ENCODE measurements around the gene BPTF. TPM values are rescaled to one million over a fixed set of nuclear protein-coding genes. Genes with fewer than 3 reads are reported as not detected.
A peak's percentile ranks its signal among the peaks of the same experiment; 100 is the strongest.
"Not testable (repeated sequence)": the region's sequence is repeated elsewhere in the genome, so short reads cannot be mapped to it uniquely, and the experiment has no call there.

The BPTF gene, protein sequence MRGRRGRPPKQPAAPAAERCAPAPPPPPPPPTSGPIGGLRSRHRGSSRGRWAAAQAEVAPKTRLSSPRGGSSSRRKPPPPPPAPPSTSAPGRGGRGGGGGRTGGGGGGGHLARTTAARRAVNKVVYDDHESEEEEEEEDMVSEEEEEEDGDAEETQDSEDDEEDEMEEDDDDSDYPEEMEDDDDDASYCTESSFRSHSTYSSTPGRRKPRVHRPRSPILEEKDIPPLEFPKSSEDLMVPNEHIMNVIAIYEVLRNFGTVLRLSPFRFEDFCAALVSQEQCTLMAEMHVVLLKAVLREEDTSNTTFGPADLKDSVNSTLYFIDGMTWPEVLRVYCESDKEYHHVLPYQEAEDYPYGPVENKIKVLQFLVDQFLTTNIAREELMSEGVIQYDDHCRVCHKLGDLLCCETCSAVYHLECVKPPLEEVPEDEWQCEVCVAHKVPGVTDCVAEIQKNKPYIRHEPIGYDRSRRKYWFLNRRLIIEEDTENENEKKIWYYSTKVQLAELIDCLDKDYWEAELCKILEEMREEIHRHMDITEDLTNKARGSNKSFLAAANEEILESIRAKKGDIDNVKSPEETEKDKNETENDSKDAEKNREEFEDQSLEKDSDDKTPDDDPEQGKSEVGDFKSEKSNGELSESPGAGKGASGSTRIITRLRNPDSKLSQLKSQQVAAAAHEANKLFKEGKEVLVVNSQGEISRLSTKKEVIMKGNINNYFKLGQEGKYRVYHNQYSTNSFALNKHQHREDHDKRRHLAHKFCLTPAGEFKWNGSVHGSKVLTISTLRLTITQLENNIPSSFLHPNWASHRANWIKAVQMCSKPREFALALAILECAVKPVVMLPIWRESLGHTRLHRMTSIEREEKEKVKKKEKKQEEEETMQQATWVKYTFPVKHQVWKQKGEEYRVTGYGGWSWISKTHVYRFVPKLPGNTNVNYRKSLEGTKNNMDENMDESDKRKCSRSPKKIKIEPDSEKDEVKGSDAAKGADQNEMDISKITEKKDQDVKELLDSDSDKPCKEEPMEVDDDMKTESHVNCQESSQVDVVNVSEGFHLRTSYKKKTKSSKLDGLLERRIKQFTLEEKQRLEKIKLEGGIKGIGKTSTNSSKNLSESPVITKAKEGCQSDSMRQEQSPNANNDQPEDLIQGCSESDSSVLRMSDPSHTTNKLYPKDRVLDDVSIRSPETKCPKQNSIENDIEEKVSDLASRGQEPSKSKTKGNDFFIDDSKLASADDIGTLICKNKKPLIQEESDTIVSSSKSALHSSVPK (N-terminal part only)
- total RNA-seq: 86.4 TPM

- DNase-seq: peak; percentile 93
Measured at GRCh38 chr17:67824735-67825626, at the start of gene BPTF. TSS of gene BPTF (plus strand) at chr17:67825503. CDS start at chr17:67825725, 222 bp downstream.

DNA sequence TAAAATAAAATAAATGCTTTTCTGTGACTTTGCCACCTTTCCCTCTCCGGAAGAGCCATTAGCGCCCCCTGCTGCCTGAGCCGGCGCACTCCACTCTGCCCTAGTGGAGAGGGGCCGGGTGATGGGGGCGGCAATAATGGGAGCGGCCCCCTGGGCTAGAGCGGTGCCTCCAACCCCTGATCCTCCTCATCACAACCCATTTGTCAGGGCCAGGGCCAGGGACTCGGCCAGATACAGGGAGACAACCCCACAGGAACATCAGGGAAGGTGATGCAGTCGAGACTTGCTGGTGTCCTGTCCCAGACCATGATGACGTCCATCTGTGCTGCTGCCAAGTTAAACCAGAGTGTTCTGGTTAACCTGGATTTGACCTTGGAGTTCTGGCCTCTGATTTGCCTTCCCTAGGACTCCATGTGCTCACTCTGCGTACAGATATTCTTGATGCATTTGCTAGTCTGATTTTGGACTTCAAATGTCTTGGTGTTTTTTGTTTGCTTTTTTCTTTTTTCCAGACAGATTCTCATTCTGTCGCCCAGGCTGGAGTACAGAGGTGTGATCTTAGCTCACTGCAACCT, 46.1 kb upstream of the BPTF start:
- peak; percentile 19 for DNase-seq

DNA sequence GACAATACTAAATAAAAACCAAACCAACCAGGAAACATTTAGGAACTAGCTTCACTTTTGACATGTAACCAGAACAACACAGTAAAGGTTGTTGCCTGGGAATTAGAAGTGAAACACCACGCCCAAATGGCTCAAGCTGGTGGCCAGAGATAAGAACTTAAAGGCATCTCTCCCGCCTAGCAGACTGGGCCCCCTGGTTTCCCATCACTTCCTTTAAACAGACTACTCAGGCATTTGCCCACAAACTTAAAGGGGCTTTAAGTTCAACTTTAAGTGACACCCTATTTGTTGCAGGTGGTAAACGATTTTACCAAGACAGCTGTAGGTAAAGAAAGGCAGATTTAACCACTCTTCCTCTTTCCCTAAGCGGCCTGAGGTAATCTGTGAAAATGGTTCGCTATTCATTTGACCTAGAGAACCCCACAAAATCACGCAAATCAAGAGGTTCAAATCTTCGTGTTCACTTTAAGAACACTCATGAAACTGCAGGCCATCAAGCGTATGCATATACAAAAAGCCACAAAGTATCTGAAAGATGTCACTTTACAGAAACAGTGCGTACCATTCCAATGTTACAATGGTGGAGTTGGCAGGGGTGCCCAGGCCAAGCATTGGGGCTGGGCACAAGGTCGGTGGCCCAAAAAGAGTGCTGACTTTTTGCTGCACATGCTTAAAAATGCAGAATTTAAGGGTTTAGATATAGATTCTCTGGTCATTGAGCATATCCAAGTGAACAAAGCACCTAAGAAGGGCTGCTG, 40.8 kb upstream of the BPTF start:
- no peak for DNase-seq

DNA sequence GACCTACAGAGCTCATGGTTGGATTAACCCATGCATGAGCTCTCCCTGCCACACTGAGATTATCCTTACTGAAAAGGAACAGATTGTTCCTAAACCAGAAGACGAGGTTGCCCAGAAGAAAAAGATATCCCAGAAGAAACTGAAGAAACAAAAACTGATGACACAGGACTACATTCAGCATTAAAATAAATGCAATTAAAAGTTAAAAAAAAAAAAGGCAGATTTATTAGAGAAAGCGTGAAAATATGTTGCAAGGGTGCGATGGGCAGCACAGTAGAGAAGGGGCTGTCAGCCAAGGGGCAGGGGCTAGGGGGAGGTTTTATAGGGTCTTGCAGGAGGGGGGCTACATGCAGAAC, 40.2 kb upstream of the BPTF start:
- no peak for DNase-seq

DNA sequence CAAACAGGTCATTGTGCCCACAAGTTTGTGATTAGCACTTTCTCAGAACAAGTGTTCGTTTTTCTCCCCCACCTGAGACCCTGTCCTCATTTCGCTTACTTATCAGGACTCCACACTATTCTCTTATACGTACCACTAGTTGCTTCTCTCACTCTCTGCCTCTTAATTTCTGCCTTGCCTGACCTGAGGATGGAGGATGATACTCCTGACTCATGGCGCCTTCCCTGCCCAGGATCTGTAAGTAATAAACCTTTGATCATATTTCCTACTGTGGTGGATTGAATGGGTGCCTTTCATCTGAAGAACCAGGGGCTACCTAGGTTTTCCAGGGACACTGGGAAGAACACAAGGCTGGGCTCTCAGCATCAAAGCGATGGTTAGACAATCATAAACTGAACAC, 39.8 kb upstream of the BPTF start:
- DNase-seq: no peak

GRCh38 chr17:67800495-67800928, 24.8 kb upstream of the BPTF start:
- DNase-seq: no peak

DNA sequence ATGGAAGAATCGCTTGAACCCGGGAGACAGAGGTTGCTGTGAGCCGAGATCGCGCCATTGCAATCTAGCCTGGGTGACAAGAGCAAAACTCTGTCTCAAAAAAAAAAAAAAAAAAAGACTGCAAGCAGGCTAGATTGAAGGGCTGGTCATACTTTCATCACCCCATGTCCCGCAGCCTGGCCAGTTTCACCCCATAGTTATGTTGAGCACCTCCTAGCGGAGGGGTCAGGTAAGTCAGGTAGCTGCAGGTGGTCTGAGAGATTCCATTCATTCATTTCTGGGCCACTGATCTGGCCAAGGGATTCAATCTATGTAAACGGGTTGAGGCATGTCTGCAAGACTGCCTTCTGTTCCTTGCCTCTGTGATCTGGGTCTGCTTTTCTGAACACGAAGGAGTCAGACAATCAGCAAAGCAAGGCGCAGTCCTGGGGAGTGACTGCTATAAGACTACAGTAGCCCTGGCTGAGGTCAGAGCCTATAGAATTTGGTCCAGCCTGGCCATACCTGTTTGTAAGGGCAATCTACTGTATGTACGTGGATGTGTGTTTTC, 23.6 kb upstream of the BPTF start:
- no peak for DNase-seq

DNA sequence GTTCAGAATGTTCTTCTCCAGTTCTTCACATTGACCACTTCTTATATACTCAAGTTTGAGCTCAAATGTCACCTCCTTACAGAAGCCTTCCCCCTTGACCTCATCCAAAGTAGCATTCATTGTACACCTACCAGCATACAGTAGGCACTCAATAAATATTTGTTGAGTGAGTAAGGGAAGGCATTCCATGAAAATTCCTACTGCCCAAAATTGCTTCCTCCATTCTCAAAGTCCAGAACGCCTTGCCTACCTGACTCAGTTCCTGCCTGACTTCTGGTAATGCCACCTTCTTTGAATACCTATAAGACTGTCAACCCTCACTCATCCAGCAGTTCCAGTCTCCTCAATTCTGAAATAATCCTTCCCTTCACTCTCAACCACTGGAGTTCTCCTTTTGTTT, 14.8 kb upstream of the BPTF start:
- DNase-seq: no peak

GRCh38 chr17:67812380-67812779, 12.9 kb upstream of the BPTF start:
- not testable (repeated sequence) for DNase-seq

GRCh38 chr17:67813803-67814180, 11.5 kb upstream of the BPTF start:
- no peak for DNase-seq

DNA sequence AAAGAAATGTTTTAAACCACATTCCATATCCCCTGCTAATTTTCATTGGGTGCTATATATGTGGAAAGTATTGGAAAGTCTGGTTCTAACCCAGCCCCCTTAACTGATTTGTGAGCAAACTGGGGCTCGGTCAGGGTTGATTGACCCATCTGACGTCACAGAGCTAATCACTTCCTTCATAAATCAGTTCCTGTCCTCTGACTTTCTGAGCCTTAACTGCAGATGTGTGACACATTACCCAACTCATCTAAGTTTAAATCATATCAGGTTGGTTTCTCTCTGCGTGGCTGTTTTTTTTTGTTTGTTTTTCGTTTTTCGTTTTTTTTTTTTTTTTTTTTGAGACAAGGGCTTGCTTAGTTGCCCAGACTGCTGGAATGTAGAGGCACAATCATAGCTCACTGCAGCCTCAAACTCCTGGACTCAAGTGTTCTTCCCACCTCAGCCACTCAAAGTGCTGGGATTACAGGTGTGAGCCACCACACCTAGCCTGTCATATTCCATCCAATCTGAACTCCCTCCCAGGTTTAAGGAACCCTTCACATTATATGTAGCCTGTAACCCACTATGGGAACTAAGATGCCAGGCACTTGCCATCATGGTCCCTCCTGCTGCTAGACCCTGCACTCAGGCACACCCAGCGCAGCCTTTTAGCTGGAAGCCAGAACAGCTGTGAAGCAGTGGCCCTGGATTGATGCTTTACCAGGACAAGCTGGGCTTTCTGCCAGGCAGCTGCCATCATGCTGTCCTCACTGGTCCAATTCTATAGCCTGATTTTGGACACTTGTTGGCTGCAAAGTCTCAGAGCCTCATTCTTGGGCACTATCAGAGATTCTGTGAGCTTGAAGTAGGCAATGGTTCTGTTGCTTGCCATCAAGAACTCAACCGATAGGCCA, 6.9 kb upstream of the BPTF start:
- DNase-seq: no peak

GRCh38 chr17:67819722-67820121, 5.6 kb upstream of the BPTF start:
- DNase-seq: no peak

DNA sequence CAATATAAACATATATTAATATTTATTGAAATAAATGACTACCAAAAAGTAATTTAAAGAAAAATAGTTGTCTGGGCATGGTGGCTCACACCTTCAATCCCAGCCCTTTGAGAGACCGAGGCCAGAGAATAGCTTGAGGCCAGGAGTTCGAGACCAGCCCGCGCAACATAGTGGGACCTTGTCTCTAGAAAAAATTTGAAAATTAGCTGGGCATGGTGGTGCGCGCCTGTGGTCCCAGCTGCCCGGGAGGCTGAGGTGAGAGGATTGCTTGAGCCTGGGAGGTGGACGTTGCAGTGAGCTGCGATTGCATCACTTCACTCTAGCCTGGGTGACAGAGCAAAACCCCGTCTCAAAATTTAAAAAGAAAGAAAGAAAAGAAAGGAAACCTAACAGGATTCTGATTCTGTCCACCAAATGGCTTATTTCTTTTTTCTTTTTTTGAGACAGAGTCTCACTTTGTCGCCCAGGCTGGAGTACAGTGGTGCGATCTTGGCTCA, 3.4 kb upstream of the BPTF start:
- no peak for DNase-seq

DNA sequence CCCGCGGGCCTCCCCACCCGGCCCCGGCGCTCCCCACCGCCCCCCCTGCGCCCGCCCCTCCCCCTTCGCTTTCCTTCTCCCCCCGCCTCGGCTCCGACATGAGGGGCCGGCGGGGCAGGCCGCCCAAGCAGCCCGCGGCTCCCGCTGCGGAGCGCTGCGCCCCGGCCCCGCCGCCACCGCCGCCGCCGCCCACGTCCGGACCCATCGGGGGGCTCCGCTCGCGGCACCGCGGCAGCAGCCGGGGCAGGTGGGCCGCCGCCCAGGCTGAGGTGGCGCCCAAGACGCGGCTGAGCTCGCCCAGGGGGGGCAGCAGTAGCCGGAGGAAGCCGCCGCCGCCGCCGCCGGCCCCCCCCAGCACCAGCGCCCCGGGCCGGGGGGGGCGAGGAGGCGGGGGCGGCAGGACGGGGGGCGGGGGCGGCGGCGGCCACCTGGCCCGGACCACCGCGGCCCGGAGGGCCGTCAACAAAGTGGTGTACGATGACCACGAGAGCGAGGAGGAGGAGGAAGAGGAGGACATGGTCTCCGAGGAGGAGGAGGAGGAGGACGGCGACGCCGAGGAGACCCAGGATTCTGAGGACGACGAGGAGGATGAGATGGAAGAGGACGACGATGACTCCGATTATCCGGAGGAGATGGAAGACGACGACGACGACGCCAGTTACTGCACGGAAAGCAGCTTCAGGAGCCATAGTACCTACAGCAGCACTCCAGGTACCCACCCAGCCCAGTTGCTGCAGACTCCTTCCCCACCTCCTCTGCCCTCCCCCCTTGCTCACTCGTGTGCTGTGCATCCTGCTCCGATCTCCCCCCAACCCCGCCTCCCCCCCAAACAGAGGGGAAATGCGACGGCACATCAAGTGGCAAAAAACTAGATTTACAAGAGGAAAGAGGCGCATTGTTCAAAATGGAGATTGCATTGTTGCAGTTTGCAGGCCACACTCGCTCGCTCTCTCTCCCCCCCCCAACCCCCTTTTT, 611 bp downstream of the BPTF start:
- DNase-seq: peak; percentile 18

DNA sequence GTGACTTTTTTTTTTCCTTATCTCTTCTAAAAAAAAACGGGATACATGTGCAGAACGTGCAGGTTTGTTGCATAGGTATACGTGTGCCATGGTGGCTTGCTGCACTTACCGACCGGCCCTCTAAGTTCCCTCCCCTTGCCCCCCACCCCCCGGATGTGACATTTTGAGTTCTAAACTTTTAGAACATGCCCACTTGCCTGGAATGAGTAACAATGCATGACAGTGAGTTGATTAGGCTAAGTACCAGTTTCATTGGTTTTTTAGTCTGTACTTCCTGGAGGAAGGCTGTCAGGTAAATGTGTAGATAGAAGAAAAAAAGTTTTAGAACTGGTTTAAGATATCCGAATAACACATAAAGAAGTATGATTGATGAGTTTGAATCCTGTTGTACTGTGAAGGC, 4.0 kb downstream of the BPTF start:
- DNase-seq: no peak

- no peak for DNase-seq
Measured at GRCh38 chr17:67830440-67830839, 5.1 kb downstream of the BPTF start.

DNA sequence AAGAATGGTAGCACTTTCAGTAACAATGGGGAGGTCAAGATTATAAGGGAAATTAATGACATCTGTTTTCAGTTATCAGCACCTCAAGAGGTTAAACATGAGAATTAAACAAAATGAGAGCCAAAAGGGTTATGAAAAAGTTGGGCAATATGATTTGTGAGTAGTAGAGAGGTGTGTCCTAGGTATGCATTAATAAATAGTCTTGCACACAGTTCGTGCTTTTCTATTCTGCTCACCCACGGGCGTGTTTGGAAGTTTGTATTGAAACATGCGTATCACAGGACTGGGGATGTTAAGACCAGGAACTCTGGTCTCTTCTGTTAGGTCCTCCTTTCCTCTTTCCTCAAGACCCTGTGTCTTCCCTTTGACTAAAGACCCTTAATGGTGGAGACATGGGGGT, 6.0 kb downstream of the BPTF start:
- DNase-seq: no peak

DNA sequence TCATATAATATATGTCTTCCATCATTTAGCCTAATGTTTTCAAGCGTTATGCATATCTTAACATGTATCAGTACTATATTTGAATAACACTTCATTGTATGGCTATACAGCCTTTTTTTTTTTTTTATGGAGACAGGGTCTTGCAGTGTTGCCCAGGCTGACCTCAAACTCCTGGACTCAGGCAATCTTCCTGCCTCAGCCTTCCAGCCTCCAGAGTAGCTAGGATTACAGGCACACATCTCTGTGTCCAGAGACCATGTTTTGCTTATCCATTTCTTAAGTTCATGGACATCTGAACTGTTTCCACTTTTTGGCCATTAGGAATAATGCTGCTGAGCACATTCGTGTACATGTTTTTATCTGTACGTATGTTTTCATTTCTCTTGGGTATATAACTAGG, 7.8 kb downstream of the BPTF start:
- DNase-seq: no peak
